Right lobe of liver (tissue), 4 donors: ENCODE results near the gene LHX1.

Experiments used
- POLR2A ChIP-seq: fragments of 450-650 bp; IDR thresholded peaks from one replicate; pipeline ENCODE4 v1.6.1; 2017; ENCODE audit warnings: antibody characterized with exemption, mild to moderate bottlenecking
- TF ChIP-seq, protein P1 (sequence below), 4 donors: fragments of 200-600 bp in 3 of 4; fragments of 450-650 bp in 1 of 4; IDR thresholded peaks; one replicate each; pipeline versions ENCODE4 v1.5.1 to v1.8.0; 2016 to 2022; ENCODE audit warnings: antibody characterized with exemption in 4 of 4, mild to moderate bottlenecking in 2 of 4
- donor health status: DM: no; HTN: no; CAD: no.
- donor health status: DM: no; HTN: no; CAD: no.
- donor health status: DM: no; HTN: yes; CAD: no.

DNA sequence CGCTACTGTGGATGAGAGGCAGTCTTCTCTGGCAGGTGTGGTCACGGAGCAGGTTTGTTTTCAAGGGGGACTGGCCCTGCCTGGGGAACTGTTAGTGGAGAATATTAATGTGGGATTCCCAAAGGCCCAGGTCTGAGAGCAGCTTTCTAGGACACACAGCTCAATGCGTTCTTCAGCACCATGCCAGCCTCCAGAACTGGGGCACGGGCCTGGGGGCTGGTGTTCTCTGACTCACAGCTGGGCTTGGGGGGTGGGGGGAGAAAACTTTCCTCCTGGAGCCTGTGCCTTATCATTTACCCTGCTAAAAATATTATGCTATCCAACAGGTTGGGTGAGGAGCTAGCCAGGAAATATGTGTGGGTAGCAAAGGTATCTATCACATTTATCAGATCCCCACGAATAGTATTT lies 13.5 kb upstream of the LHX1 start:
- TF ChIP-seq, protein P1, sequence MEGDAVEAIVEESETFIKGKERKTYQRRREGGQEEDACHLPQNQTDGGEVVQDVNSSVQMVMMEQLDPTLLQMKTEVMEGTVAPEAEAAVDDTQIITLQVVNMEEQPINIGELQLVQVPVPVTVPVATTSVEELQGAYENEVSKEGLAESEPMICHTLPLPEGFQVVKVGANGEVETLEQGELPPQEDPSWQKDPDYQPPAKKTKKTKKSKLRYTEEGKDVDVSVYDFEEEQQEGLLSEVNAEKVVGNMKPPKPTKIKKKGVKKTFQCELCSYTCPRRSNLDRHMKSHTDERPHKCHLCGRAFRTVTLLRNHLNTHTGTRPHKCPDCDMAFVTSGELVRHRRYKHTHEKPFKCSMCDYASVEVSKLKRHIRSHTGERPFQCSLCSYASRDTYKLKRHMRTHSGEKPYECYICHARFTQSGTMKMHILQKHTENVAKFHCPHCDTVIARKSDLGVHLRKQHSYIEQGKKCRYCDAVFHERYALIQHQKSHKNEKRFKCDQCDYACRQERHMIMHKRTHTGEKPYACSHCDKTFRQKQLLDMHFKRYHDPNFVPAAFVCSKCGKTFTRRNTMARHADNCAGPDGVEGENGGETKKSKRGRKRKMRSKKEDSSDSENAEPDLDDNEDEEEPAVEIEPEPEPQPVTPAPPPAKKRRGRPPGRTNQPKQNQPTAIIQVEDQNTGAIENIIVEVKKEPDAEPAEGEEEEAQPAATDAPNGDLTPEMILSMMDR (IDR thresholded peaks at IDR 0.05), result no peak
- no peak for TF ChIP-seq POLR2A
